AG04449 (cell line): ENCODE results near the gene RIPPLY3.
A peak's percentile ranks its signal among the peaks of the same experiment; 100 is the strongest.

Source experiments
- CTCF ChIA-PET: fragments of 350-600 bp; formaldehyde crosslinking; extraction: SDS; loops from one replicate; lab custom pipeline; 2021; ENCODE audit warnings: antibody characterized with exemption; lab: Yijun Ruan, JAX
- POLR2A ChIA-PET: fragments of 400-600, 350-600 bp; formaldehyde crosslinking; extraction: SDS; loops from one replicate; lab custom pipeline; 2020; ENCODE audit warnings: antibody characterized with exemption, inconsistent platforms; lab: Yijun Ruan, JAX
- DNase-seq: peaks from one replicate; pipeline ENCODE4 v3.0.0-alpha.2; 2010; ENCODE audit warnings: low read depth, low spot score
- H3K4me3 ChIP-seq: 2 replicates; pipeline ENCODE4 v1.5.1; 2011; ENCODE audit warnings: low read depth, mild to moderate bottlenecking, control low read depth, low read length
- CTCF ChIP-seq: IDR thresholded peaks from one replicate; pipeline ENCODE4 v1.5.1; 2011; ENCODE audit warnings: mild to moderate bottlenecking, moderate library complexity, low read length, control low read depth, inconsistent platforms; ENCODE audit not compliant: insufficient read depth; ENCODE audit errors: missing control alignments

RIPPLY3 gene

DNA sequence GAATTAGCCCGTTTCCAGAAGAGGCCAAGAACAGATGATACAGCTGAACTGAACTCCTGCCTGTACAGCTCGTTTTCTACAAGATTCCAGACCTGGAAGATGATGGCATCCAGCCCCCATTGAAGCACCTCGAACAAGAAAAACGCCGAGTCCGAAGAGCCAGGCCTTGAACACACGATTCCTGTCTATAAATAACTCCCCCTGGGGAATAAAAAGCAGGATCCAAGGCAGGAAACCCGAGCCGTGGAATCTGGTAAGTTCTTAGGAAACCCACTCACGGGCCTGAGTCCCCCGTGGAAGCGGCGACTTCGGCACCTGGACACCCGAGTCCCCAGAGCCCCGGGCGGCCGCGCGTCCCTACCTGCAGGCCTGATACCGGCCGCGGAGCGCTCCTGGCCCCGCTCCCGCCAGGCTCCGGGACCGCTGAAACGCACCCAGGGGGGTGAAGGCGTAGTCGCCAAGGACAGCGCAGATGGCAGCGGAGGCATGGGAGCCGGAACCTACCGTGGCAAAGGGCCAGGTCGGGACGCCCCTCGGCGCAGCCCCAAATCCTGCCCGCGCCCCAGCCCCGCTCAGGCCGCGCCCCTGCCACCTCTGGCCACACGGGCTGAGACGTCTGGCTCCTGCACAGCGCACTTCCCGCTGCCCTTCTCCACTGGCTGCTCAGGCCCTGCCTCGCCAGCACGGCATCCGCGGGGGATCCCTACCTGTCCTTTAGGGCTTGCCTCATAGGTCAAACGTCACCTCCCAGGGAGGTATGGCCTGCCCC, 26.0 kb upstream of the RIPPLY3 start:
- no peak for DNase-seq
- POLR2A ChIA-PET, result interaction anchor here (1.1 kb wide), 1 partner anchor 9 kb away, joined by 3 read pairs; no protein-coding TSS in a partner anchor
- H3K4me3 ChIP-seq, result peak overlapping the region; percentile 44

GRCh38 chr21:36981049-36981391, 25.5 kb upstream of the RIPPLY3 start:
- peak overlapping the region; percentile 44 for H3K4me3 ChIP-seq
- POLR2A ChIA-PET, result no interaction called here
- CTCF ChIA-PET, result interaction anchor here (2.3 kb wide), 1 partner anchor 9 kb away, joined by 12 read pairs; no protein-coding TSS in a partner anchor
- no peak for DNase-seq
- no peak for TF ChIP-seq CTCF

More for the DNA sequence above, 26.0 kb upstream of the RIPPLY3 start:
- CTCF ChIA-PET, result interaction anchor here (2.3 to 5.7 kb wide), 3 partner anchors 9 to 14 kb away, joined by 12 to 59 read pairs (median 26); partner anchors contain the start of gene HLCS
- no peak for TF ChIP-seq CTCF

DNA sequence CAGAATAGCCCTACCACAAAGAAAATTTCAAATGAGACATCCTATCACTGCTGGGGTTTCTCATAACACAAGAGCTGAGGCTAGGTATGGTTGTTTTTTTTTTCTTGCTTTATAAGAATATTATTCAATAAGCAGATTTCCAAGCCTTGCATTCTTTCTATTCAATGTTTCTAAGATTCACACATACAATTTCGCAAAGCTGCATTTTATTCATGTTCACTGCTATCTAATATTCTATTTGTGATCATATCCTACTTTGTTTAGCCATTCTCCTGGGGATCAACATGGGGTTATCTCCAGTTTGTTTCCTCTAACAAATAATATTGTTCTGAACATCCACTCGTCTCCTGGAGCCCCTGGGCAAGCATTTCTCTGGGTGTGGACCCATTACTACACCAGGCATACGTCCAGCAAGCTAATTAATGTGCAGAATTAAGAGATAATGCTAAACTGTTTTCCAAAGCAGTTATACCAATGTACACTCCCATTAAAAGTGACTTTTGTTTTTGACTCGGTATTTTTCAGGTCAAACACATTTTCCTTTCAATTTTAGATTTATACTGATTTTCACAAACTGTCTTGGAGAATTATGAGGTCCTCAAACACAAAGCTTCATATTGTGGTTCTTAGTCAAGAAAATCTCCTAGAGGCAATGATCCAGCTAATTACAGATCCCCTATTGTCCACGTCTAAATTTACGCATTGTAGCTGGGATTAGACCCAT, 24.4 kb upstream of the RIPPLY3 start:
- TF ChIP-seq CTCF, result no peak
- ChIA-PET CTCF (interaction anchor here (1.6 to 2.3 kb wide), 2 partner anchors 8 to 28 kb away, joined by 5 to 12 read pairs; no protein-coding TSS in a partner anchor), POLR2A (no interaction called here)
- DNase-seq, result no peak
- no peak overlapping the region for H3K4me3 ChIP-seq

- no peak for TF ChIP-seq CTCF
- no peak overlapping the region for H3K4me3 ChIP-seq
- ChIA-PET CTCF (interaction anchor here (2.1 to 3.2 kb wide), 2 partner anchors 10 to 24 kb away, joined by 9 to 26 read pairs; no protein-coding TSS in a partner anchor), POLR2A (no interaction called here)
- DNase-seq, result no peak
These were observed 20.5 kb upstream of the RIPPLY3 start for GRCh38 chr21:36985751-36986594.

DNA sequence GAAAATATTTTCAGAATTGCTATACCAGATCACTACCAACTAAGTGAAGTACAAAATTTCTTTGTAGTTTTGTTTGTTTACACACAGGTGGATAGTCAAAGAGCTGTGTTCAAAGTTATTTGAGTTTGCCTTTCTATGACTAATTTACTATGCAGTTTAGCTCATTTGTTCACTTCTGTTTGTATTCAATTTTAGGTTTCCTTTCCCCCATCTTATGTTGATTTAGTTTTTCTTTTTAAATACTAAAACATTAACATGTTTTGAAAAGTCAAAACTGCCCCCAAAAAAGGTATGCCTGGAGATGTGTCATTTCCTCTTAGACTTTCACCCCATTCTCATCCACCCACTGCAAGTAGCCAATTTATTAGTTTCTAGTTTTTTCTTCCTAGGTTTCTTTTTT, 18.7 kb upstream of the RIPPLY3 start:
- no peak overlapping the region for H3K4me3 ChIP-seq
- TF ChIP-seq CTCF, result no peak
- ChIA-PET POLR2A (no interaction called here), CTCF (interaction anchor here (0.9 to 3.2 kb wide), 6 partner anchors 9 to 568 kb away, joined by 3 to 26 read pairs (median 5); no protein-coding TSS in a partner anchor)
- no peak for DNase-seq
